ENCODE measurements around the gene TBC1D13. TPM values are rescaled to one million over a fixed set of nuclear protein-coding genes. Genes with fewer than 3 reads are reported as not detected.
A peak's percentile ranks its signal among the peaks of the same experiment; 100 is the strongest.

Gene TBC1D13, protein sequence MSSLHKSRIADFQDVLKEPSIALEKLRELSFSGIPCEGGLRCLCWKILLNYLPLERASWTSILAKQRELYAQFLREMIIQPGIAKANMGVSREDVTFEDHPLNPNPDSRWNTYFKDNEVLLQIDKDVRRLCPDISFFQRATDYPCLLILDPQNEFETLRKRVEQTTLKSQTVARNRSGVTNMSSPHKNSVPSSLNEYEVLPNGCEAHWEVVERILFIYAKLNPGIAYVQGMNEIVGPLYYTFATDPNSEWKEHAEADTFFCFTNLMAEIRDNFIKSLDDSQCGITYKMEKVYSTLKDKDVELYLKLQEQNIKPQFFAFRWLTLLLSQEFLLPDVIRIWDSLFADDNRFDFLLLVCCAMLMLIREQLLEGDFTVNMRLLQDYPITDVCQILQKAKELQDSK
- 29.0 TPM for total RNA-seq
- 38.5 TPM for polyA plus RNA-seq (ENCODE audit: insufficient read depth, low read depth, low replicate concordance)
- long read RNA-seq, donor 1, transcript TBC1D13-202 (12 exons, 3,906 nt) = major isoform, 7 of 7 reads
- long read RNA-seq, donor 1, partial matches to known transcripts = 0 of 7 reads
- long read RNA-seq, donor 1, other reads (novel, unspliced or antisense) = 0 of 7 reads
- long read RNA-seq, donor 2, partial matches to known transcripts = 35 of 38 reads
- long read RNA-seq, donor 2, other reads (novel, unspliced or antisense) = 0 of 38 reads
- long read RNA-seq, donor 3, transcript TBC1D13-202 (12 exons, 3,906 nt) = major isoform, 10 of 11 reads
- long read RNA-seq, donor 3, partial matches to known transcripts = 0 of 11 reads
- long read RNA-seq, donor 3, other reads (novel, unspliced or antisense) = 0 of 11 reads
- long read RNA-seq, donor 4, transcript TBC1D13-202 (12 exons, 3,906 nt) = major isoform, 13 of 13 reads
- long read RNA-seq, donor 4, partial matches to known transcripts = 0 of 13 reads
- long read RNA-seq, donor 4, other reads (novel, unspliced or antisense) = 0 of 13 reads
- long read RNA-seq, donor 5 = 0 reads
- long read RNA-seq, donor 6 = 0 reads
- long read RNA-seq, donor 7, transcript TBC1D13-202 (12 exons, 3,906 nt) = major isoform, 12 of 38 reads
- long read RNA-seq, donor 7, partial matches to known transcripts = 23 of 38 reads
- long read RNA-seq, donor 7, other reads (novel, unspliced or antisense) = 3 of 38 reads
- long read RNA-seq, donor 8, partial matches to known transcripts = 0 of 4 reads
- long read RNA-seq, donor 8, other reads (novel, unspliced or antisense) = 0 of 4 reads
- long read RNA-seq, donor 9, partial matches to known transcripts = 0 of 3 reads
- long read RNA-seq, donor 9, other reads (novel, unspliced or antisense) = 0 of 3 reads
- long read RNA-seq, donor 10, transcript TBC1D13-202 (12 exons, 3,906 nt) = major isoform, 9 of 84 reads
- long read RNA-seq, donor 10, partial matches to known transcripts = 69 of 84 reads
- long read RNA-seq, donor 10, other reads (novel, unspliced or antisense) = 6 of 84 reads

DNA sequence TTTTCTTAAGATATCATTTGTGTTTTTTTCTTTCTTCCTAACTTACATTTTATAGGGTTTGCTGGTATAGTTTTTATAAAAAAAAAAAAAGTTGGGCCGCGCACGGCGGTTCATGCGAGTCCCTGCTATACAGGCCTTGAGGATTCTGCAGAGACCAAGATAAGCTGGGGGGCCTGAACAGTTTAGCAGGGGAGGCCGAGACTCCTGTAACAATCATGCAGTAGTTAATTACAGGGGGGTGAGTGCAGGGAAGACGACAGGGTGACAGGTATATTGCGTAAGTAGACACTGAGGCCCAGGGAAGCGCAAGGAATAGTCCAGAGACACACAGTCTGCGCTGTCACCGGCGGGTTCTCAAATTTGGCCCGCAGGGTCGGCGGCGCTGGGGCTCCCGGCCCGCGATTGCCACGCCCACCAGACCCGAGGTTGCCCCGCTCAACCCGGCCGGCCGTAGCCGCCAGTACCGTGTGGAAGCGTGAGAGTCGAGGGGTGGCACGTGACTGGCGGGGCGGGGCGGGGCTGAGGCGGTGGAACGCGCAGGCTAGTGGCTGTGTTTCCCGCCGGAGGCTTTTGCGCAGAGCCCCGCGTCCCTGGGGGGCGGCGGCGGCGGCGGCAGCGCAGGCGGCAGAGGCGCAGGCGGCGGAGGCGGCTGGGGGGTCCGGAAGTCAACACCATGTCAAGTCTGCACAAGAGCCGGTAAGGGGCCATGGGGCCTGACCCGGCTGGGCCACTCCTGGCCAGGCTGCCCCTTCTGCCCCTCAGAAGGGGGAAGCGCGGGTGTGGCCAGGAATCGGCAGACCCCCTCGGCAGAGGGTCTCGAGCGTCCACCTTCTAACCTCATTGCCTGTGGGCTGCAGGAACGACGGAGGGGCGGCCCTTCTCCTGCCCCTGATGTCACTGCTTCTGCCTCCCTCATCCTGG, at the start of gene TBC1D13:
Gene TBC1D13, plus strand, starts transcription at position 573 of the 921 bp plus-strand sequence. Its CDS starts 101 bp downstream, at position 674.
- H3K27ac ChIP-seq (ENCODE audit: low read depth in 2 of 2, low read length in 2 of 2) = peak within 1 kb of the TSS; percentile 83 to 87
- H3K4me3 ChIP-seq (ENCODE audit: low read length in 3 of 3) = peak within 1 kb of the TSS; percentile 73 to 92 (median 80)
- H3K36me3 ChIP-seq (ENCODE audit: control insufficient read depth in 2 of 3, insufficient read depth in 3 of 3, low read length in 3 of 3) = peaks cover 0 to 9% (median 4%) of the 10 kb centered on the region in 3 donors
- DNase-seq (peak; percentile 89 to 97 (median 92)), FAIRE-seq (no peak)
- peak within 1 kb of the TSS; percentile 61 to 89 (median 79) for H3K9ac ChIP-seq (ENCODE audit: low read length in 3 of 3)
- TF ChIP-seq, protein P1, sequence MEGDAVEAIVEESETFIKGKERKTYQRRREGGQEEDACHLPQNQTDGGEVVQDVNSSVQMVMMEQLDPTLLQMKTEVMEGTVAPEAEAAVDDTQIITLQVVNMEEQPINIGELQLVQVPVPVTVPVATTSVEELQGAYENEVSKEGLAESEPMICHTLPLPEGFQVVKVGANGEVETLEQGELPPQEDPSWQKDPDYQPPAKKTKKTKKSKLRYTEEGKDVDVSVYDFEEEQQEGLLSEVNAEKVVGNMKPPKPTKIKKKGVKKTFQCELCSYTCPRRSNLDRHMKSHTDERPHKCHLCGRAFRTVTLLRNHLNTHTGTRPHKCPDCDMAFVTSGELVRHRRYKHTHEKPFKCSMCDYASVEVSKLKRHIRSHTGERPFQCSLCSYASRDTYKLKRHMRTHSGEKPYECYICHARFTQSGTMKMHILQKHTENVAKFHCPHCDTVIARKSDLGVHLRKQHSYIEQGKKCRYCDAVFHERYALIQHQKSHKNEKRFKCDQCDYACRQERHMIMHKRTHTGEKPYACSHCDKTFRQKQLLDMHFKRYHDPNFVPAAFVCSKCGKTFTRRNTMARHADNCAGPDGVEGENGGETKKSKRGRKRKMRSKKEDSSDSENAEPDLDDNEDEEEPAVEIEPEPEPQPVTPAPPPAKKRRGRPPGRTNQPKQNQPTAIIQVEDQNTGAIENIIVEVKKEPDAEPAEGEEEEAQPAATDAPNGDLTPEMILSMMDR (IDR thresholded peaks at IDR 0.05; ENCODE audit: borderline replicate concordance, extremely low read depth, insufficient read depth) = no peak
- H3K27me3 ChIP-seq (ENCODE audit: control insufficient read depth, insufficient read depth, low read length) = no peaks in the 10 kb centered on the region
- H3K4me1 ChIP-seq (ENCODE audit: control insufficient read depth in 2 of 3, insufficient read depth in 2 of 3, low read depth in 1 of 3, low read length in 3 of 3) = peaks cover 0 to 11% (median 6%) of the 10 kb centered on the region in 3 donors
- no peaks in the 10 kb centered on the region for H3K9me3 ChIP-seq (ENCODE audit: control insufficient read depth in 2 of 3, insufficient read depth in 1 of 3, low read length in 3 of 3)
- intact Hi-C loops (cut with DNase I) = no loop called here

DNA sequence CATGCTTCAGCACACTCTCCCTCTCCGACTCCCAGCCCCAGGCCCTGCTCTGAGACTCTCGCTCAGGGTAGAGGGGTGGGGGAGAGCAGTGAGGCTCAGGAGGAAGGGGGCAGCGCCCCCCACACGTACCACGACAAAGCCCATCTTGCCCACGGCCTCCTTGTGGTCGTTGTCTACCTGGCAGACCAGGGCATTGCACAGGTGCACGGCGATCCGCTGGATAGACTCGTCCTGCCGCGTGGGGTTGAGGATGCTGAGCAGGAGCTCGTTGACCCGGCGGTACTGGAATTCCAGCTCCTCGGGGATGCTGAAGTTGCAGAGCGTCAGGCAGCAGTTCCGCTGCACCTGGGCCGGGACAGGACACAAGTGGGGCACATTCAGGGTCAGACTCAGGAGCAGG, 44.7 kb upstream of the TBC1D13 start:
- Histone ChIP-seq H3K27ac (ENCODE audit: low read depth in 2 of 2, low read length in 2 of 2) (no peak overlapping the region), H3K27me3 (ENCODE audit: control insufficient read depth, insufficient read depth, low read length) (no peaks in the 10 kb centered on the region), H3K4me1 (ENCODE audit: control insufficient read depth in 2 of 3, insufficient read depth in 2 of 3, low read depth in 1 of 3, low read length in 3 of 3) (no peaks in the 10 kb centered on the region), H3K9me3 (ENCODE audit: control insufficient read depth in 2 of 3, insufficient read depth in 1 of 3, low read length in 3 of 3) (no peaks in the 10 kb centered on the region), H3K36me3 (ENCODE audit: control insufficient read depth in 2 of 3, insufficient read depth in 3 of 3, low read length in 3 of 3) (peaks cover 0 to 24% (median 11%) of the 10 kb centered on the region in 3 donors), H3K9ac (ENCODE audit: low read length in 3 of 3) (no peak overlapping the region), H3K4me3 (ENCODE audit: low read length in 3 of 3) (no peak overlapping the region)
- no peak for DNase-seq
- TF ChIP-seq, protein P1 (IDR thresholded peaks at IDR 0.05; ENCODE audit: borderline replicate concordance, extremely low read depth, insufficient read depth) = no peak
- no peak for FAIRE-seq
- intact Hi-C loops (cut with DNase I) = no loop called here

GRCh38 chr9:128743421-128743820, 43.6 kb upstream of the TBC1D13 start:
- intact Hi-C loops (cut with DNase I) = no loop called here
- no peak for FAIRE-seq
- Histone ChIP-seq H3K4me3 (ENCODE audit: low read length in 3 of 3) (no peak overlapping the region), H3K9ac (ENCODE audit: low read length in 3 of 3) (no peak overlapping the region), H3K27ac (ENCODE audit: low read depth in 2 of 2, low read length in 2 of 2) (no peak overlapping the region), H3K36me3 (ENCODE audit: control insufficient read depth in 2 of 3, insufficient read depth in 3 of 3, low read length in 3 of 3) (peaks cover 0 to 24% (median 10%) of the 10 kb centered on the region in 3 donors), H3K4me1 (ENCODE audit: control insufficient read depth in 2 of 3, insufficient read depth in 2 of 3, low read depth in 1 of 3, low read length in 3 of 3) (no peaks in the 10 kb centered on the region), H3K27me3 (ENCODE audit: control insufficient read depth, insufficient read depth, low read length) (no peaks in the 10 kb centered on the region), H3K9me3 (ENCODE audit: control insufficient read depth in 2 of 3, insufficient read depth in 1 of 3, low read length in 3 of 3) (no peaks in the 10 kb centered on the region)
- no peak for DNase-seq
- TF ChIP-seq, protein P1 (IDR thresholded peaks at IDR 0.05; ENCODE audit: borderline replicate concordance, extremely low read depth, insufficient read depth) = no peak
